Glutamatergic neuron (in vitro differentiated cells): ENCODE data around the gene GABBR1. TPM values are rescaled to one million over a fixed set of nuclear protein-coding genes. Genes with fewer than 3 reads are reported as not detected.
A peak's percentile ranks its signal among the peaks of the same experiment; 100 is the strongest.

Experiments
- DNase-seq: peaks from one replicate; pipeline ENCODE4 v3.0.0; 2022
- H3K27ac Mint-ChIP-seq: one replicate; pipeline ENCODE4 v1.8.0; 2020; ENCODE audit warnings: mild to moderate bottlenecking, mixed read lengths, inconsistent platforms; ENCODE audit not compliant: unreplicated experiment
- H3K27me3 Mint-ChIP-seq: one replicate; pipeline ENCODE4 v1.8.0; 2020; ENCODE audit warnings: mild to moderate bottlenecking, moderate library complexity, mixed read lengths, inconsistent platforms; ENCODE audit not compliant: unreplicated experiment
- H3K36me3 Mint-ChIP-seq: one replicate; pipeline ENCODE4 v1.8.0; 2020; ENCODE audit warnings: mild to moderate bottlenecking, mixed read lengths, inconsistent platforms; ENCODE audit not compliant: unreplicated experiment
- H3K4me1 Mint-ChIP-seq: one replicate; pipeline ENCODE4 v1.8.0; 2020; ENCODE audit warnings: mild to moderate bottlenecking, low read depth, mixed read lengths, inconsistent platforms; ENCODE audit not compliant: unreplicated experiment
- H3K4me3 Mint-ChIP-seq: one replicate; pipeline ENCODE4 v1.8.0; 2020; ENCODE audit warnings: mild to moderate bottlenecking, mixed read lengths, inconsistent platforms; ENCODE audit not compliant: unreplicated experiment
- H3K9me3 Mint-ChIP-seq: one replicate; pipeline ENCODE4 v1.8.0; 2020; ENCODE audit warnings: mild to moderate bottlenecking, moderate library complexity, mixed read lengths, inconsistent platforms; ENCODE audit not compliant: unreplicated experiment
- CTCF ChIP-seq: fragments of 200-600 bp; sonication (generic); IDR thresholded peaks from one replicate; pipeline ENCODE4 v1.5.0; 2021; ENCODE audit not compliant: partially characterized antibody, unreplicated experiment
- total RNA-seq: library from RNA; stranded (reverse); fragmentation: NEBNext Ultra II Directional; extraction: Animal tissue kit (Norgen Biotek cat#: 25700); gene quantifications from one replicate; pipeline ENCODE4 v1.2.1, GENCODE V29; 2021; ENCODE audit not compliant: unreplicated experiment

GABBR1 gene
- total RNA-seq, 1 donor from 2014 or later, result 158 TPM

GRCh38 chr6:29641430-29642148 is 8.6 kb upstream of the GABBR1 start:
- peaks cover 8% of the 10 kb centered on the region for H3K27me3 Mint-ChIP-seq
- H3K9me3 Mint-ChIP-seq, result peaks cover 3% of the 10 kb centered on the region
- no peak overlapping the region for H3K4me3 Mint-ChIP-seq
- no peak for TF ChIP-seq CTCF
- H3K36me3 Mint-ChIP-seq, result no peaks in the 10 kb centered on the region
- no peak overlapping the region for H3K27ac Mint-ChIP-seq
- DNase-seq, result no peak
- H3K4me1 Mint-ChIP-seq, result peaks cover 4% of the 10 kb centered on the region

GRCh38 chr6:29637247-29637646 is 4.3 kb upstream of the GABBR1 start:
- Mint-ChIP-seq H3K4me3 (no peak overlapping the region), H3K27me3 (peaks cover 17% of the 10 kb centered on the region)

GRCh38 chr6:29633534-29633905 is 537 bp upstream of the GABBR1 start:
- DNase-seq, result no peak
- no peak for TF ChIP-seq CTCF
- Mint-ChIP-seq H3K36me3 (peaks cover 15% of the 10 kb centered on the region), H3K9me3 (peaks cover 13% of the 10 kb centered on the region), H3K4me1 (peaks cover 25% of the 10 kb centered on the region), H3K27me3 (peaks cover 17% of the 10 kb centered on the region), H3K27ac (peak overlapping the region; percentile 98), H3K4me3 (peak overlapping the region; percentile 95)

More at GRCh38 chr6:29637247-29637646, 4.3 kb upstream of the GABBR1 start:
- no peak for DNase-seq
- H3K36me3 Mint-ChIP-seq, result no peaks in the 10 kb centered on the region
- no peak overlapping the region for H3K27ac Mint-ChIP-seq
- TF ChIP-seq CTCF, result no peak
- peaks cover 8% of the 10 kb centered on the region for H3K9me3 Mint-ChIP-seq
- peaks cover 8% of the 10 kb centered on the region for H3K4me1 Mint-ChIP-seq

GRCh38 chr6:29631860-29632731 is 887 bp downstream of the GABBR1 start:
- TF ChIP-seq CTCF, result no peak

More at GRCh38 chr6:29631860-29632731, 887 bp downstream of the GABBR1 start:
- peaks cover 15% of the 10 kb centered on the region for H3K36me3 Mint-ChIP-seq
- H3K27me3 Mint-ChIP-seq, result peaks cover 18% of the 10 kb centered on the region
- DNase-seq, result peak; percentile 78
- H3K4me3 Mint-ChIP-seq, result peak overlapping the region; percentile 94
- H3K27ac Mint-ChIP-seq, result peak overlapping the region; percentile 76
- peaks cover 13% of the 10 kb centered on the region for H3K9me3 Mint-ChIP-seq
- H3K4me1 Mint-ChIP-seq, result peaks cover 25% of the 10 kb centered on the region
